NCI-H2029 (cell line): ENCODE results near the gene BTF3.
"Not testable (repeated sequence)": the region's sequence is repeated elsewhere in the genome, so short reads cannot be mapped to it uniquely, and the experiment has no call there.

Source experiments
- DNase-seq: peaks from one replicate; lab custom pipeline; 2025; lab: John Stamatoyannopoulos, UW

The BTF3 gene

DNA sequence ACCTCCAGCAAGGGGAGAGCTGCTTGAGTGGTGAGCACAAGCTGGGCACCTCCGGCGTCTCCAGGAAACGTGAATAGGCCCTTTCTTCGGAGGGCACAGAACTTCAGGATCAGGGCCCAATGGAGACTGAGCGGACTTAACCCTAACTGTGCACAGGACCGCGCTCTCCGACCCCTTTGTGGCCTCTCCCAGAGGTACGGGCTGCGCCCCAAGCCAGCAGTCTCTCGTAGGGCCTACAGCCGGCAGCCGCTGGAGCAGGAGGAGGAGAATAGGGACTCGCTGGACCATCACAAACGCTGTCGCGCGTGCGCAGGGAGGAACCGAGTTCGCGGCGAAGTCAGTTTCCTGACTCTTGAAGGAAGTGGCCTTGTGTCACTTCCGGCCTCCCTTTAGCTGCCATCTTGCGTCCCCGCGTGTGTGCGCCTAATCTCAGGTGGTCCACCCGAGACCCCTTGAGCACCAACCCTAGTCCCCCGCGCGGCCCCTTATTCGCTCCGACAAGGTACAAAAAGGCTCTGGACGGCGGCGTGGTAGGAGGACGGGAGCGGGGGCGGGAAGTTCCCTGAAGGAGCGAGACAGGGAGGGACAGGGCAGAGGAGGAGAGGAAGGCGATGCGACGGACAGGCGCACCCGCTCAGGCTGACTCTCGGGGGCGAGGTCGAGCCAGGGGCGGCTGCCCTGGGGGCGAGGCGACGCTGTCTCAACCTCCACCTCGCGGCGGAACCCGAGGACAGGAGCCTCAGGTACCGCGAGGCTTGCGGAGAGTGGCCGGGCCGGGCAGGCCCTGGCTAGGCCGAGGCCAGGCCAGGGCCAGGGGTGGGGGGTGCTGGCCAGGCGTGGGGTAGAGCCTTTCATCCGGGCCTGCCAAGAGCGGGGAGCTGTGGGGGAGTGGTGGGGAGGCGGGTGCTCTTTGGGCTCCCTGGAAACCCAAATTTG, at the start of gene BTF3:
TSS of gene BTF3 (plus strand) at position 386 of the 936 bp plus-strand sequence. CDS start at position 612, 226 bp downstream.
- DNase-seq: peak; percentile 96

DNA sequence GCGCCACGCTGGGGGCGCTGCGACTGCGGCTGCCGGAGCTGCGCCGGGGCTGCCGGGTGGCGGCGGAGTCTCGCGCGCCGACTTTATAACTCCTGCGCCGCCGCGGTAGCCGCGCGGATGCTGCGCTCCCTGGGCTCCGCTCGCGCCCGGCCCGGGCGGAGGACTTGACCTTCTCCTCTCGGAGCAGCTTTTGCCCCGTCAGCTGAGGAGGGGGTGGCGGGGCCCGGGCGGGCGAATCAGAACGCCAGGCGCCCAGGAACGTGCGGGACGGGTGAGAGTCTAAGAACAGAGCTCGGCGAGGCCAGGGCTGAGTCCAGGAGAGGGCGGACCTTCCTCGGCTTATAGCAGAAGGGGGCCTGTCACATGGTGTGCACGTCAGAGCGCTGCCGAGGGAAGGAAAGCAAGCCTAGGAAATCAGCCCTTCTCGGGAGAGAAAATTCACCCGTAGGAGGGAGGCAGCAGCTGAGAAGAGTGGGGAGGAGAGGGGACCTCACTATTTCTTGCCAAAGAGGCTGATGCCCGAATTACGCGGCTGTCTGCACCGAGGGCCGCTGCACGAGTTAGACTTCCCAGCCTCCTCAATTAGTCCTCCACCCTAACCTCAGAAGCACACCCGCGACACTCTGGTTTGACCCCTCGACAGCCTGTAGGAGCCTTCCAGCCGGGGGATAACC, 49.6 kb upstream of the BTF3 start, which contains the start of gene FOXD1:
TSS of gene FOXD1 (minus strand) at position 315 of the 674 bp plus-strand sequence. CDS start 415 bp downstream, outside the sequence.
- peak; percentile 77 for DNase-seq

DNA sequence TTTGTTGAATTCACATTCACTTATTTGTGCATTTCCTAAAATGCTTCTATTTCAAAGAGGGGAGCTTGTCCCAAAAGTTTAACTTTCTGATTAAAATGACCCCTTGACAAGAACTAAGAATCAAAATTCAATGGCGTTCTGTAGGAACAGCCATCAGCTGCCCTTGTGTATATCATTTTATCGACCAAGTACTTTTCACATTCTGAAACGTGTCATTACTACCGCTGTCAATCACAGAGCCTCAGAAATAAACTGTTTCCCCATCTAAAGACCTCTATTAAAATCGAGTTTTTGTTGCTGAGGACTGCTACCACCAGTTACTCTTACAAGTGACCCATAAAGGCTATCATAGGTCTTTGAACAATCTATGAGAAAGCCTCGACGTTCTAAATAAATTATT, 48.1 kb upstream of the BTF3 start:
- DNase-seq: no peak

DNA sequence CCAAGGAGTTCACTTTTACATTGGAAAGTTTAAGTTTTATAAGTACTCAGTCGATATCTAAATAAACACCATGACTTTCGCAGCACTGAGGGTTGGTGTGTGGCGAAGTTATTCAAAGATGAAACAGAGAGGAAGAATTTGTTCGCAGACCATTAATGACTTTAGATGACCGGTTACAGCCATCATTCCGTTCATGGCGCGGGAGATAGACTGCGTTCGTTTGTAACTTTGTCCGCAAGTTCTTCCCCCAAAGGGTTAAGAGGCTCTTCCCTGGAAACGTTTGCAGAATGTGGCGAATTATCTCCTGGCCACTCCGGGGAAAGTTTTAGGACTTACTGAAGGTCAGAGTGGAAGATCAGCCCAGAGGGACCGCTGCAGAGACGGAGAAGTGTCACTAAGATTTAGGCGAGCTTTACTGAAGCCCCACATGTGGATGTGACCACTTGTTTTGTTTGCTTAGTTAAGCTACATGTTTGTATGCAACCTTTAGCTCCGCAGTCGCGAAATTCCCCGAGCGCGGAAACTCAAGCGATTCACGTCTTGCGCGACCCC, 47.5 kb upstream of the BTF3 start:
- DNase-seq: no peak

DNA sequence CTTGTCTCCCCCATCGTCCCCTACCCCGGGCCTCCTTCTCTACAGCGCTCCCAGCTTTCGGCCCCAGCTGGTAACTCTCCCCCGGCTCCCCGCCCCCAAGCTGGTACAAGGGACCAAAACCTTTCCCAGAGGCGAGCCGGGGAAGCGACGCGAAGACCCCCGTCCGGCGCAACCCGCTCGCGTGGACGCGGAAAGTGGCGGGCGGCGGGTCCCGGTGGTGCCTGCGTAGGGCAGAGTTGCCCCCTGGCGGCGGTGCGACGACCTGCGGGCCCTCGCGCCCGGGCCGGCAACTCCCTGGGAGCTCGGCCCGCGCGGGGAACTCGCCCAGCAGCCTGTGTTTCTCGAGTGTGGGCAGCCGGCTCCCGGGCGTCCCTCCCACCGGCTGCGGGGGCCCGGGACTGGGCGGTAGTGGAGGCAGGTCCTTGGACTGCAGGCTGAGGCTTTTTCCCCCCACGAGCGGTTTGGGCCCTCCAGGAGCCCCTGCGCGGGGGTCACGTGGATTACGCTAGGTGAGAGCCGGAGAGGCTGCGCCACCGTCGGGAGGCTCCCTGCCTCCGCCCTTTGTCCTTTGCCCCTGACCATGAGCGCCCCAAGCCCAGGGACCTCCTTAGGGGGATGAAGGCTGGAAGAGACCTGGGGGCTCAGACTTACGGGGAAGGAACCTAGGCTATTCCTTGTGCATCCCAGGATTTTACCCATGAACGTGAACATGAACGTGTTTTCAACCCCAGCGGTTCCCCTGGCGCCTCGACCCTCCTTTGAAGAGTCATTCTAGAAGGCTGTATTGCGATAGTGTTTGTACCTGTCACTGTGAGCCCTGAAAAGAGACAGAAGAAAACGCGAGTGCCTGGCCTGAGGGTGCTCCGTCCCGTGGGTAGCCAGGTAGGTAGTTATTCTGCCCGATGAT, 46.8 kb upstream of the BTF3 start:
- peak; percentile 48 for DNase-seq

GRCh38 chr5:73452215-73452614, 46.0 kb upstream of the BTF3 start:
- no peak for DNase-seq

DNA sequence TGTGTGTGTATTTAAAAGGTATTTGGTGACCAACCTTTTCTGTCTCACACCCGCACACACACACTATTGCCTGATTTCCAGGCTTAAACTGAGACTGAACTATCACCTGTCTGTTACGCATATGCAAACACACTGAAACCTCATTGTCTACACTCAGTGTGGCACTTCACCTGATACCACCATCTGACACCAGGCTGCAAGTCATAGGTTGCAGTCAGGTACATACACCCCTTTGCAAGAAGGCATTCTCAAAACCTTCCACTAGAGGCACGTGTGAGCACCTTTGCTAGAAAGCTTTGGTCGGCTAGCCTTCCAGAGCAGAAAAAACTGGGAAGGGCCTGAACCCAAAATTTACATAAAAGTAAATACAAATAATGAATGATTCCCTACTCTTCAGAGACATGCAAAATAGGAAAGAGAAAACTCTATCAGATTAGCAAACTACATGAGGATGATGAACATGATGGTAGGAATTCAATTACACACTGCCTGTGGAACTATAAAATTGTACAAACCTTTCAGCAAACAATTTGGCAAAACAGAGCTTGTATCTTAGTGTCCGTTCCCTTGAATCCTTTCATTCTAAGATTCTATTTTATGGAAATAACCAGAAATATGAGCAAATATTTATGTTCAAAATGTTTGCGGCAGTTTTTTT, 43.7 kb upstream of the BTF3 start:
- peak; percentile 96 for DNase-seq

DNA sequence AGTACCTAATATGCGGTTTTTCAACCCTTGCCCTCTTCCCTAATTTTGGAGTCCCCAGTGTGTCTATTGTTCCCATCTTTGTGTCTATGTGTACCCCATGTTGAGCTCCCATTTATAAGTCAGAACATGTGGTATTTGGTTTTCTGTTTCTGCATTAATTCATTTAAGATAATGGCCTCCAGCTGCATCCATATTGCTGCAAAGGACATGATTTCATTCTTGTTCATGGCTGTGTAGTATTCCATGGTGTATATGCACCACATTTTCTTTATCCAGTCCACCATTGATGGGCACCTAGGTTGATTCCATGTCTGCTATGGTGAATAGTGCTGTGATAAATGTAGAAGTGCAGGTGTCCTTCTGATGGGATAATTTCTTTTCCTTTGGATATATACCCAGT, 41.8 kb upstream of the BTF3 start:
- not testable (repeated sequence) for DNase-seq

DNA sequence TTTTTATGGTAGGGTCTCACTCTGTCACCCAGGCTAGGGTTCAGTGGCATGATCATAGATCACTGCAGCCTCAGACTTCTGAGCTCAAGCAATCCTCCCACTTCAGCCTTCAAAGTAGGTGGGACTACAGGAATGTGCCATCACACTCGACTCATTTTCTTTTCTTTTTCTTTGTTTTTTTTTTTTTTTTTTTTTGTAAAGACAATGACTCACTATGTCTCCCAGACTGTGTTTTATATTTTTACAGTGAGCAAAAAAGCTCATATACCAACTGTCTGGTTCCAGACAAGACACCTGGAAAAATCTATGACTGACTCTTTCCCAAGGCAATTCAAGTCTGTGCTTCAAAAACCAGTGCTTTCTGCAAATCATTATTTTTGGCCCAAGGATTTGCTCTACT, 38.9 kb upstream of the BTF3 start:
- DNase-seq: no peak

DNA sequence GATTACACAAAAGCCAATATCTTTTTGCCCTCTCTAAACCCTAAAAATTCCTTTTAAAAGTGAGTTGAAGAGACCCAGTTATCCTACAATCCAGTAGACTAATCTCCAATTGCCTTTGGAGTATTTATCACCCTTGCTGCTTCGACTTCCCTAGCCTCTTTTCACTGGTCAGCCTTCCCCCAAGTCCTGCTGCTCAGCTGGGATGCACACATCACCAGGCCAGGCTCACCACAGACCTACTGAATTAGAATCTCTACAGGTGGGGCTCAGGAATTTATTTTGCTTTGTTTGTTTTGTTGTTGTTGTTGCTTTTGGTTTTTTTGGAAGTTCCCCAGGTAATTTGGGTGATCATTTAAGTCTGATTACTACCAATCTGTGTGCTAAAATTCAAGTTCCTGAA, 38.1 kb upstream of the BTF3 start:
- DNase-seq: no peak

- no peak for DNase-seq
Observed at GRCh38 chr5:73464016-73464745, 34.1 kb upstream of the BTF3 start.

GRCh38 chr5:73468638-73469037, 29.6 kb upstream of the BTF3 start:
- DNase-seq: not testable (repeated sequence)

DNA sequence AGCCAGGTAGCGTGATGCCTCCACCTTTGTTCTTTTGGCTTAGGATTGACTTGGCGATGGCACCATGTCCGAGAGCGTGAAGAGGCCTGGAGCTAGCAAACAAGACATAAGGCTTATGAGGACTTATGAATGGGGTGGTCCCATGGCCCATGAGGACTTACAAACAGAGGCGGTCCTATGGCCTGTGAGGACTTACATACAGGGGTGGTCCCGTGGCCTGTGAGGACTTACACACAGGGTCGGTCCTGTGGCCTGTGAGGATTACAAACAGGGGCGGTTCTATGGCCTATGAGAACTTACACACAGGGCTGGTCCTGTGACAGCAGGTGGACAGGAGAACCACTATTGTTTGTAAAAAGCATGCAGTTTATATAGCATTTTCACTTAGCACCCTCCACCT, 28.4 kb upstream of the BTF3 start:
- DNase-seq: no peak

DNA sequence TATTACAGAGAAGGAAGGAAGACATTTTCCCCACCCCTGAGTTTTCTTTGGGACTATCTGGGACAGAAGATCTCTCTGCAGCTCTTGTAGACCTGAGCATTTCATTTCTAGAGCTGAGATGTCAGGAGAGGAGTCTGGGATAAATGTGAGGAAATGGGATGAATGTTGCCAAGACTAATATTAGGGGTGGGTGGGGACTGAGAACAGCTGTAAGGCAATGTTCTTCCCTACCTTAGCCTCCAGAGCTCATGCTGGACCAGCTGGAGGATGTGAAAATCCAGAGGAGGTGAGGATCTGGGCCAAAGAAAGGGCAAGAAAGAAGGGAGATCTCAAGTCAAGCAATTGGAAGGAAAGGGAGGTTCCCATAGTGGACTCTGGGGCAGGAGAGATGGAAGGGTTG, 26.6 kb upstream of the BTF3 start:
- no peak for DNase-seq

- DNase-seq: no peak
Observed at GRCh38 chr5:73472116-73472515, 26.1 kb upstream of the BTF3 start.

- DNase-seq: no peak
Observed at GRCh38 chr5:73480500-73480899, 17.7 kb upstream of the BTF3 start.

- peak; percentile 93 for DNase-seq
Observed at GRCh38 chr5:73482383-73483136, 15.7 kb upstream of the BTF3 start.

GRCh38 chr5:73483676-73484075, 14.6 kb upstream of the BTF3 start:
- DNase-seq: no peak

DNA sequence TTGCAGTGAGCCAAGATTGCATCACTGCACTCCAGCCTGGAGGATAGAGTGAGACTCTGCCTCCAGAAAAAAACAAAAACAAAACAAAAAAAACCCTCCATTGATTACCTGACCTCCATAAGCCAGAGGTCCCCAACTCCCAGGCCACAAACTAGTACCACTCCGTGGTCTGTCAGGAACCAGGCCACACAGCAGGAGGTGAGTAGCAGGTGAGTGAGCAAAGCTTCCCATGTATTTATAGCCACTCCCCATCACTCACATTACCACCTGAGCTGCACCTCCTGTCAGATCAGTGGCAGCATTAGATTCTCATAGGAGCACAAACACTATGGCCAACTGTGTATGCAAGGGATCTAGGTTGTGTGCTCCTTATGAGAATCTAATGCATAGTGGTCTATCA, 13.7 kb upstream of the BTF3 start:
- no peak for DNase-seq

DNA sequence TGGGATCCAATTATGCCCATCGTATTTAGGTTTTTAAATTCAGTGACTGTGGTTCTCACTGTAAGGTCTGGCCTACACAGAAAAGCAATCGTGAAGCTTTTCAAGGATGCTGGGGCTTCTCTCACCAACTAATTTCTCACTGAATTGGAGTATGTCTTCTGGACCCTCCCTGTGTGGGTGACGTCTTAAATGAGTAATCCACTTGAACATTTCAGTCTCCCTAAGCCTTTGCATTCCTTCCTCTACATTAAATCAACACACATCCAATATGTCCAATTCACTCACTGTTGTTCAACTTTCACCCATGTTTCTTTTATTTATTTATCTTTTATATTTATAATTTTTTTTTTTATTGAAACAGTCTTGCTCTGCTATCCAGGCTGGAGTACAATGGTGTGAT, 12.5 kb upstream of the BTF3 start:
- no peak for DNase-seq
